Measurements from ENCODE around the gene CLIC4.
"Not testable (repeated sequence)": the region's sequence is repeated elsewhere in the genome, so short reads cannot be mapped to it uniquely, and the experiment has no call there.

Gene CLIC4

GRCh38 chr1:24875991-24876506 is 130.8 kb downstream of the CLIC4 start:
- no peak for DNase-seq (ENCODE audit: low read depth)

- no peak for DNase-seq (ENCODE audit: low read depth)
These were observed 132.8 kb downstream of the CLIC4 start for GRCh38 chr1:24878045-24878444.

GRCh38 chr1:24878775-24879742 is 133.8 kb downstream of the CLIC4 start:
- DNase-seq (ENCODE audit: low read depth) = peak; percentile 8

- no peak for DNase-seq (ENCODE audit: low read depth)
These were observed 135.8 kb downstream of the CLIC4 start for GRCh38 chr1:24881034-24881433.

- DNase-seq (ENCODE audit: low read depth) = no peak
These were observed 139.5 kb downstream of the CLIC4 start for GRCh38 chr1:24884751-24885150.

GRCh38 chr1:24886241-24886640 is 141.0 kb downstream of the CLIC4 start:
- no peak for DNase-seq (ENCODE audit: low read depth)

- no peak for DNase-seq (ENCODE audit: low read depth)
These were observed 143.1 kb downstream of the CLIC4 start for GRCh38 chr1:24888061-24888970.

- DNase-seq (ENCODE audit: low read depth) = peak; percentile 15
These were observed 143.9 kb downstream of the CLIC4 start for GRCh38 chr1:24888971-24889676.

- no peak for DNase-seq (ENCODE audit: low read depth)
These were observed 145.6 kb downstream of the CLIC4 start for GRCh38 chr1:24890887-24891286.

GRCh38 chr1:24891367-24891766 is 146.1 kb downstream of the CLIC4 start:
- DNase-seq (ENCODE audit: low read depth) = not testable (repeated sequence)

GRCh38 chr1:24892188-24893153 is 147.2 kb downstream of the CLIC4 start:
- no peak for DNase-seq (ENCODE audit: low read depth)

GRCh38 chr1:24893431-24893830 is 148.2 kb downstream of the CLIC4 start:
- no peak for DNase-seq (ENCODE audit: low read depth)

Measured in HS-5 (cell line).